ENCODE measurements around the gene TTC22. TPM values are rescaled to one million over a fixed set of nuclear protein-coding genes. Genes with fewer than 3 reads are reported as not detected.

TTC22 gene
- total RNA-seq, 1 donor from 2014 or later: not detected

GRCh38 chr1:54768093-54768492 is 33.0 kb downstream of the TTC22 start:
- intact Hi-C loops (cut with DNase I): no loop called here
- DNase-seq (no peak), ATAC-seq (ENCODE audit: poor library complexity) (no peak)

DNA sequence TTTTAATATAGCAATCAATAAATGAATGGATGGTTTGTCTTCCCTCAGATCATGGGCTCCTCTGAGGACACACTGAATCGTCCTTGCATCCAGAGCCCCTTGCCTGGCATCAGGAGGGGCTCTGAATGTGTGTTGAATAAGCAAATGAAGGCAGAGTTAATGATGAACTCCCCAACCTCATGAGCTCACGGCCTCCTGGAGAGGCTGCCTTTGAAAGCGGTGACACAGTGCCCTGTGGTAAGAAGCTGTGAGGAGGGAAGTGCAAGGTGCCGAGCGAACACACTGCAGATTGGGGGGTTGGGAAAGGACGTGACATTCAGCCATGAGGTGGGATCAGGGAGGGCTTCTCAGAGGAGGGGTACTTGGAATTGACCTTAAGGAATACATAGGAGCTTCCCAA is 33.6 kb downstream of the TTC22 start:
- DNase-seq (no peak), ATAC-seq (ENCODE audit: poor library complexity) (no peak)
- intact Hi-C loops (cut with DNase I): no loop called here

DNA sequence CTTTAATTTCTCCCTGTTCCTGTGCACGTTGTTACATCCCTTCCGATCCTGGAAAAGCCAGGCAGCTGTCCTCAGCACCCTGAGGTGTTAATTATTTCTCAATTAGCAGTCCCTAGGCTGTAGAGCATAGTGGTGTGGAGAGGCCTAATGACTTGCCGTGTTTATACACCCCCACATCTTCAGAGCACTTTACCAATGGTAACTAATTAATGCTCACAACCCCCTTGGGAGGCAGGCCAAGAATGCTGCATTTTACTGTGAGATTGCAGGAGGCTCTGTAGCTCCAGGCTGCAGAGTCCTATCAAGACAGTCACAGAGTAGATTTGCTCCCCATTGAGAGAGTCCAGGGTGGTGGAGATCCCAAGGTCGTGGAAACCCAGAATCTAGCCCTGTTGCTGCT is 34.4 kb downstream of the TTC22 start:
- intact Hi-C loops (cut with DNase I): no loop called here
- ATAC-seq (ENCODE audit: poor library complexity) (no peak), DNase-seq (no peak)

GRCh38 chr1:54764922-54765561 is 36.1 kb downstream of the TTC22 start:
- ATAC-seq (ENCODE audit: poor library complexity): peak; percentile 24
- intact Hi-C loops (cut with DNase I): no loop called here

GRCh38 chr1:54764133-54764921 is 36.8 kb downstream of the TTC22 start, which contains the start of gene PARS2:
Gene PARS2 (minus strand): TSS chr1:54764523. CDS start chr1:54759161, 5,362 bp downstream.
- DNase-seq (peak; percentile 97), ATAC-seq (ENCODE audit: poor library complexity) (peak; percentile 98)
- intact Hi-C loops (cut with DNase I): no loop called here

More at GRCh38 chr1:54764922-54765561, 36.1 kb downstream of the TTC22 start:
- no peak for DNase-seq

DNA sequence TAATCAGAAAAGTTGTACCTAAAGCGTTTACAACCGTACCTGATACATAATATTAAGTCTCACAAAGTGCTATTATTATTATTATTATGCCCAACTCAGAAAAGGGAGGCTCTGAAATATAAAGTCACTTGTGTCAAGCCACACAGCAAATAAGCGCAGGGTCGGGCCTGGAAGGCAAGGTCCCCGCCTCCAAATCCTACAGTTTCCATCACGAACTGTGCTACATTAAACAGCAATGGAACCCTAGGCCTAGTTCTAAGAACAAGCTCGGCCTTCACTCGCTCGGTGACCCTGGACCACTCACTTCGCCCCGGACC is 37.3 kb downstream of the TTC22 start:
- intact Hi-C loops (cut with DNase I): no loop called here
- no peak for DNase-seq
- ATAC-seq (ENCODE audit: poor library complexity): no peak

- intact Hi-C loops (cut with DNase I): no loop called here
- DNase-seq (no peak), ATAC-seq (ENCODE audit: poor library complexity) (no peak)
Observed at GRCh38 chr1:54758678-54759348, 42.3 kb downstream of the TTC22 start.

DNA sequence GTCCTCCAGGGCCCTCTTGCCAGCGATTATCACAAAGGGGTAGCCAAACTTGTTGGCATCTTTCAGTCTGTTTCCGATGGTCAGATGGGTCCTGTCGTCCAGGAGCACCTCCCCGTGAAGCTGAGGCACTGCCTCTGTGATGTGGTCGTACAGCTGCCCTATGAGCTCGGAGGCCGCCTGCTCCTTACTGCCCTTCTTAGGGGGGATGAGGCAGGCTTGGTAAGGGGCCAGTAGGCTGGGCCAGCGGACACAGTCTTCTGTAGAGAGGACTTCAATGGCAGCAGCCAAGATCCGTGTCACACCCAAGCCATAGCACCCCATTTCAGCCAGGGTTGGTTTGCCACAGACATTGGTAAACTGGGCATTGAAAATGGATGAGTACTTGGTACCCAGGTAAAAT is 43.3 kb downstream of the TTC22 start:
- DNase-seq (no peak), ATAC-seq (ENCODE audit: poor library complexity) (no peak)
- intact Hi-C loops (cut with DNase I): no loop called here

GRCh38 chr1:54754486-54755285 is 46.4 kb downstream of the TTC22 start:
- ATAC-seq (ENCODE audit: poor library complexity) (no peak), DNase-seq (no peak)
- intact Hi-C loops (cut with DNase I): no loop called here

DNA sequence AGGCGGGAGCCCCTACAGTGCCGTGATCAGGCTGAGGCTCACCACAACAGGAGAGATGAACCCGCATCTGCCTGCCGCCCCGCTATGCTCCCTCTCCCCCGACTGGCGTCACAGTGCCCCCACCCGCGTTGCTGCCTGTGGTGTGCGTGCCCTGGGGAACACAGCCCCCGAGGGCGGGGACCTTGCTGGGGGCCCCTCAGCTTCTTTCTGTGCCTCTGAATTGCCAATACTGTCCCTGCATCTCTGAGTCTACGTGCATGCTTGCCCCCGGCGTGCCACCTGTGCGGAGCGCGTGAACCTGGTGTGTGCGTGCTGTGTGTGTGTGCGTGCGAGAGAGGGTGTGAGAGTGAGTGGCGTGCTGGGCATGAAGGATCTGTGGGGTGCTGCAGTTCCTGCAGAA is 47.1 kb downstream of the TTC22 start:
- ATAC-seq (ENCODE audit: poor library complexity) (no peak), DNase-seq (no peak)
- intact Hi-C loops (cut with DNase I): no loop called here

DNA sequence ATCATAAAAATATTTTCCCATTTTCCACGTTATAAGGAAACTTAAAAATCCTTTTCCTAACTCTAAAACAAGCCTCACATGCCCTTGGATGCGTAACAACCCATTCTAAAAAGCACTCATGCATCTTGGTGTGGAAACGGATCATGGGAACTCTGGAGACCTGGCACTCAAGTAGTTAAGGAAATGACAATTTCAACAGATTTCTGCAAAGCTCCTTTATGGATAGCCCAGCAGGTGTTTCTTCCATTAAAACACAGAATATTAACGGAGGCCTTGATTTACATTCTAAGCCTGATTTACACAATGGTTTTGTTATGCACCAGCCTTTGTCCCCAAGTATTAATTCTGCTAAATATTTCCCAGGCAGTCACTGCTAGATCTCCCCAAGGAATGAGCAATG is 49.7 kb downstream of the TTC22 start:
- no peak for ATAC-seq (ENCODE audit: poor library complexity)
- intact Hi-C loops (cut with DNase I): no loop called here
- DNase-seq: no peak

- DNase-seq (no peak), ATAC-seq (ENCODE audit: poor library complexity) (no peak)
- intact Hi-C loops (cut with DNase I): no loop called here
Observed at GRCh38 chr1:54750596-54750995, 50.5 kb downstream of the TTC22 start.

GRCh38 chr1:54748094-54748835 is 52.9 kb downstream of the TTC22 start:
- no peak for ATAC-seq (ENCODE audit: poor library complexity)
- intact Hi-C loops (cut with DNase I): no loop called here
- DNase-seq: no peak

DNA sequence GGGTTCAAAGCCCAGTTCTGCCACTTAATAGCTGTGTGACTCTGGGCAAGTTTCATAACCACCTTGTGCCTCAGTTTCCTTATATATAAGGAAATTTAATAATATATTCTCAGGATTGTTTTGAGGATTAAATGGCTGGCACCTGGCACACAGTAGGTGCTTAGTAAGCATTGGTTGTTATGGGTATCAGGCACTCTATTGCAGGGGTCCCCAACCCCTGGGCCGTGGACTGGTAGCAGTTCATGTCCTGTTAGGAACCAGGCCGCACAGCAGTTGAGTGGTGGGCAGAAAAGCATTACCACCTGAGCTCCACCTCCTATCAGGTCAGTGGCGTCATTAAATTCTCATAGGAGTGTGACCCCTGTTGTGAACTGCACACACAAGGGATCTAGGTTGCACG is 55.3 kb downstream of the TTC22 start:
- DNase-seq (no peak), ATAC-seq (ENCODE audit: poor library complexity) (no peak)
- intact Hi-C loops (cut with DNase I): no loop called here

GRCh38 chr1:54745274-54745673 is 55.8 kb downstream of the TTC22 start:
- intact Hi-C loops (cut with DNase I): no loop called here
- no peak for DNase-seq
- no peak for ATAC-seq (ENCODE audit: poor library complexity)

GRCh38 chr1:54744696-54745095 is 56.4 kb downstream of the TTC22 start:
- DNase-seq: no peak
- no peak for ATAC-seq (ENCODE audit: poor library complexity)
- intact Hi-C loops (cut with DNase I): no loop called here

- DNase-seq (no peak), ATAC-seq (ENCODE audit: poor library complexity) (no peak)
Observed at GRCh38 chr1:54743416-54744226, 57.5 kb downstream of the TTC22 start.

GRCh38 chr1:54742282-54742681 is 58.8 kb downstream of the TTC22 start:
- intact Hi-C loops (cut with DNase I): no loop called here
- DNase-seq (no peak), ATAC-seq (ENCODE audit: poor library complexity) (no peak)

More at GRCh38 chr1:54743416-54744226, 57.5 kb downstream of the TTC22 start:
- intact Hi-C loops (cut with DNase I): no loop called here

Data from Right ventricle myocardium superior (tissue), 1 donor.